Measurements from ENCODE around the gene HIRA.

HIRA gene

GRCh38 chr22:19358703-19359553 lies 72.6 kb downstream of the HIRA start:
- peaks cover 93% of the 10 kb centered on the region for H3K36me3 Mint-ChIP-seq (ENCODE audit: low read depth)
- no peak for DNase-seq

GRCh38 chr22:19358195-19358594 lies 73.3 kb downstream of the HIRA start:
- no peak for DNase-seq
- no peak overlapping the region for H3K4me3 Mint-ChIP-seq
- H3K27me3 Mint-ChIP-seq = no peaks in the 10 kb centered on the region
- no peaks in the 10 kb centered on the region for H3K4me1 Mint-ChIP-seq (ENCODE audit: low read depth)
- peaks cover 94% of the 10 kb centered on the region for H3K36me3 Mint-ChIP-seq (ENCODE audit: low read depth)
- no peak overlapping the region for H3K27ac Mint-ChIP-seq
- H3K9me3 Mint-ChIP-seq = no peaks in the 10 kb centered on the region

More at GRCh38 chr22:19358703-19359553, 72.6 kb downstream of the HIRA start:
- H3K27me3 Mint-ChIP-seq = no peaks in the 10 kb centered on the region
- H3K27ac Mint-ChIP-seq = no peak overlapping the region
- no peak overlapping the region for H3K4me3 Mint-ChIP-seq
- no peaks in the 10 kb centered on the region for H3K9me3 Mint-ChIP-seq
- no peaks in the 10 kb centered on the region for H3K4me1 Mint-ChIP-seq (ENCODE audit: low read depth)

- Mint-ChIP-seq H3K27me3 (no peaks in the 10 kb centered on the region), H3K9me3 (no peaks in the 10 kb centered on the region), H3K36me3 (ENCODE audit: low read depth) (peaks cover 99% of the 10 kb centered on the region), H3K4me1 (ENCODE audit: low read depth) (no peaks in the 10 kb centered on the region), H3K27ac (no peak overlapping the region), H3K4me3 (no peak overlapping the region)
- no peak for DNase-seq
These were observed 74.0 kb downstream of the HIRA start for GRCh38 chr22:19357270-19358105.

- no peaks in the 10 kb centered on the region for H3K9me3 Mint-ChIP-seq
- no peak for DNase-seq
- H3K4me1 Mint-ChIP-seq (ENCODE audit: low read depth) = no peaks in the 10 kb centered on the region
- H3K4me3 Mint-ChIP-seq = no peak overlapping the region
- H3K36me3 Mint-ChIP-seq (ENCODE audit: low read depth) = peaks cover 100% of the 10 kb centered on the region
- H3K27ac Mint-ChIP-seq = no peak overlapping the region
- H3K27me3 Mint-ChIP-seq = no peaks in the 10 kb centered on the region
These were observed 74.7 kb downstream of the HIRA start for GRCh38 chr22:19356708-19357269.

GRCh38 chr22:19355413-19356157 lies 75.9 kb downstream of the HIRA start:
- no peaks in the 10 kb centered on the region for H3K27me3 Mint-ChIP-seq
- H3K27ac Mint-ChIP-seq = no peak overlapping the region
- H3K4me3 Mint-ChIP-seq = no peak overlapping the region
- H3K9me3 Mint-ChIP-seq = no peaks in the 10 kb centered on the region
- peaks cover 100% of the 10 kb centered on the region for H3K36me3 Mint-ChIP-seq (ENCODE audit: low read depth)
- H3K4me1 Mint-ChIP-seq (ENCODE audit: low read depth) = no peaks in the 10 kb centered on the region
- no peak for DNase-seq

GRCh38 chr22:19354201-19354600 lies 77.3 kb downstream of the HIRA start:
- H3K27ac Mint-ChIP-seq = no peak overlapping the region
- H3K36me3 Mint-ChIP-seq (ENCODE audit: low read depth) = peaks cover 100% of the 10 kb centered on the region
- H3K9me3 Mint-ChIP-seq = no peaks in the 10 kb centered on the region
- DNase-seq = no peak
- no peaks in the 10 kb centered on the region for H3K4me1 Mint-ChIP-seq (ENCODE audit: low read depth)
- H3K27me3 Mint-ChIP-seq = no peaks in the 10 kb centered on the region
- H3K4me3 Mint-ChIP-seq = no peak overlapping the region

GRCh38 chr22:19353363-19354131 lies 78.0 kb downstream of the HIRA start:
- no peak overlapping the region for H3K4me3 Mint-ChIP-seq
- no peaks in the 10 kb centered on the region for H3K4me1 Mint-ChIP-seq (ENCODE audit: low read depth)
- no peaks in the 10 kb centered on the region for H3K27me3 Mint-ChIP-seq
- peaks cover 96% of the 10 kb centered on the region for H3K36me3 Mint-ChIP-seq (ENCODE audit: low read depth)
- H3K27ac Mint-ChIP-seq = peak overlapping the region; percentile 23
- DNase-seq = no peak
- H3K9me3 Mint-ChIP-seq = no peaks in the 10 kb centered on the region

GRCh38 chr22:19352766-19353165 lies 78.8 kb downstream of the HIRA start:
- Mint-ChIP-seq H3K27me3 (no peaks in the 10 kb centered on the region), H3K4me3 (no peak overlapping the region), H3K4me1 (ENCODE audit: low read depth) (no peaks in the 10 kb centered on the region), H3K36me3 (ENCODE audit: low read depth) (peaks cover 94% of the 10 kb centered on the region), H3K27ac (no peak overlapping the region), H3K9me3 (no peaks in the 10 kb centered on the region)
- no peak for DNase-seq

GRCh38 chr22:19352217-19352616 lies 79.3 kb downstream of the HIRA start:
- Mint-ChIP-seq H3K4me1 (ENCODE audit: low read depth) (no peaks in the 10 kb centered on the region), H3K4me3 (no peak overlapping the region), H3K27ac (no peak overlapping the region), H3K27me3 (no peaks in the 10 kb centered on the region), H3K9me3 (no peaks in the 10 kb centered on the region), H3K36me3 (ENCODE audit: low read depth) (peaks cover 91% of the 10 kb centered on the region)
- DNase-seq = no peak

GRCh38 chr22:19351604-19352003 lies 79.9 kb downstream of the HIRA start:
- Mint-ChIP-seq H3K4me1 (ENCODE audit: low read depth) (no peaks in the 10 kb centered on the region), H3K4me3 (no peak overlapping the region), H3K9me3 (no peaks in the 10 kb centered on the region), H3K36me3 (ENCODE audit: low read depth) (peaks cover 91% of the 10 kb centered on the region), H3K27me3 (no peaks in the 10 kb centered on the region), H3K27ac (no peak overlapping the region)
- no peak for DNase-seq

- Mint-ChIP-seq H3K9me3 (no peaks in the 10 kb centered on the region), H3K4me3 (no peak overlapping the region), H3K36me3 (ENCODE audit: low read depth) (peaks cover 91% of the 10 kb centered on the region), H3K27ac (no peak overlapping the region), H3K4me1 (ENCODE audit: low read depth) (no peaks in the 10 kb centered on the region), H3K27me3 (no peaks in the 10 kb centered on the region)
- no peak for DNase-seq
These were observed 80.6 kb downstream of the HIRA start for GRCh38 chr22:19350947-19351346.

- H3K36me3 Mint-ChIP-seq (ENCODE audit: low read depth) = peaks cover 91% of the 10 kb centered on the region
- H3K27ac Mint-ChIP-seq = no peak overlapping the region
- H3K9me3 Mint-ChIP-seq = no peaks in the 10 kb centered on the region
- no peak for DNase-seq
- no peaks in the 10 kb centered on the region for H3K27me3 Mint-ChIP-seq
- H3K4me3 Mint-ChIP-seq = no peak overlapping the region
- no peaks in the 10 kb centered on the region for H3K4me1 Mint-ChIP-seq (ENCODE audit: low read depth)
These were observed 81.1 kb downstream of the HIRA start for GRCh38 chr22:19350476-19350859.

- Mint-ChIP-seq H3K36me3 (ENCODE audit: low read depth) (peaks cover 91% of the 10 kb centered on the region), H3K4me3 (no peak overlapping the region), H3K9me3 (no peaks in the 10 kb centered on the region), H3K27ac (no peak overlapping the region), H3K4me1 (ENCODE audit: low read depth) (no peaks in the 10 kb centered on the region), H3K27me3 (no peaks in the 10 kb centered on the region)
- DNase-seq = no peak
These were observed 81.6 kb downstream of the HIRA start for GRCh38 chr22:19349778-19350475.
